Anterior cingulate cortex (tissue), 58 donors: Measurements from ENCODE around the gene FMN1.
A peak's percentile ranks its signal among the peaks of the same experiment; 100 is the strongest.

Source experiments
- DNase-seq, 58 donors: peaks; one replicate each; lab custom pipeline; 2025; lab: John Stamatoyannopoulos, UW

FMN1 gene

DNA sequence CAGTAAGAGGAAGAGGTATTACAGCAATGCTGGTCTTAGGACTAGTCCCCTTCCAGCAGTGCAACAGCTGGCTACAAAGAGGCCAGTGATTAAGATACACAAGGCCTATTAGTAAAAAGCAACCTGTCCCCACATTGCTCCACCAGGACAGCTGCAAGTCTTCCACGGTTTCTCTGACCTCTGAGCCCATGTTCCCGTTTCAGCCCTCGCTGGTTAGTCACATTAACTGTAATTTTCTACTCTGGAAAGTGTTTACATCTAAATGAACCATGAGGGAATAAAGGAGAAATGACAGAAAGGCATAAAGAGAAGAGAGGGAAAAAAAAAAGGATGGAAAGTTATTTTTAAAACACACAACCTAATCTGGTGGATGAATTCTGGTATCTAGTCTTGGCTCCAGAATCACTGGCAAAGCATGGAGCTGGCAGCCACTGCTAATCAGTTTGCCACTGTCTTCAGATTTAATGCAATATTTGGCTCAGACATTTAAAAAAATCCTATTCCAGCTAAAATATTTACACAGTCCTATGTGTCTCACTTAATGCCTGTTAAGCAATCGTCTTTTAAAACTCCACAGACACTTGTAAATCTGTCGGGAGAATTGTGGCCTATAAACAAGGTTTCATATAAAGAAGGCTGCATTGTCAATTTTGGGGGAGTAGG is 321.8 kb downstream of the FMN1 start:
- no peak for DNase-seq

DNA sequence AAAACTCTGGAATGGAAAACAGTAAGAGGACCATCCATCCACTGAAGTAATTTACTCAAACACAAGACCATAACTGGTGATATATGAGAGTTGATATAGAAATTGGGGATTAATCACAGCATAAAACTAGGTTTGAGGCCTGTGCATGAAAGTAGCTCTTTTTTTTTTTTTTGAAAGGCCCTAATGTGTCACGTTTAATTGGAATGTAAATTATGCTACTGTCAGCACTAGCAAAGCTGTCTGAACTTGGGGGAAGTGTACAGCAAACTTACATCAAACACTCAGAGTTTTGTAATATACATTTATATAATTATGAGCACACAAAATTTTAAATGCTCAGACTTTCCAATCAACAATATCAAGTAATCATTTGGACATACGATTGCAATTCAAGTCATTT is 322.6 kb downstream of the FMN1 start:
- no peak for DNase-seq

DNA sequence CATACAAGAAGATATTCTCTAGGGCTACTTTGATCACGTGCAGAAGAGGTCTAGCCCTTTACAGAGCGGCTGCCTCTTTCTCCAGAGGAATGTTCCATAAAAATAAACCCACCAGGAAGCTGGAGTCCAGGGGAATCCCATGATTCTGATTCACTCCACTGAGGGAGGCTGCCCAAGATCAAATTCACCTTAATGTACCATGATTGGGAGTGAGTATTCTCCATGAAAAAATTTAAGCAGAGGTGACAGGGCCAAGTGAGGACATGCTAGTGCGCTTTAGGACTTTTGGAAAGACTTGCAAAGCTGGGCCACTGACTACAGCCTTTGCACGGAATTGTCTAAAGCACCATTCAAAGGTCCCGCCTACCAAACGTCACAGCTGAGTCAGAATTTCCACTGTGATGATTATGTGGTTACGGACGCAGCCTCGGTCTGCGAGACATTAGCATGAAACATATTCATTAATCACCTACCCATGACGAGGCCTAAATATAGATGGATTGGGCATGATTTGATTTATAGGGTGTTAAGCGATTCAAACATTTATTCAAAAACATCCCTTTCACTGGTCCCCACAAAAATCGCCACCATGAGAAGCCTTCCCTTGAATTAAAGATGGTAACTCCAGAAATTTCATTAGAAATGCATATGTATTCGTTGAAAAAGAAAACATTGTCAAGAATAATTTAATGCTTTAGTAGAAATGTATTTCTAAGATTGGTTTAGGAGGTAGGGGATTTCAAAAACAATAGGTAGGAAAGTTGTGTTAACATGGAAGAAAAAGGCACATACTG is 324.1 kb downstream of the FMN1 start:
- DNase-seq: no peak

- no peak for DNase-seq
Measured at GRCh38 chr15:32869776-32870175, 324.7 kb downstream of the FMN1 start.

- no peak for DNase-seq
Measured at GRCh38 chr15:32867313-32867626, 327.2 kb downstream of the FMN1 start.

GRCh38 chr15:32866454-32867312 is 327.8 kb downstream of the FMN1 start:
- DNase-seq: peak in 1 of 58 donors; percentile 24

GRCh38 chr15:32864841-32865240 is 329.7 kb downstream of the FMN1 start:
- no peak for DNase-seq

- no peak for DNase-seq
Measured at GRCh38 chr15:32864051-32864450, 330.5 kb downstream of the FMN1 start.

DNA sequence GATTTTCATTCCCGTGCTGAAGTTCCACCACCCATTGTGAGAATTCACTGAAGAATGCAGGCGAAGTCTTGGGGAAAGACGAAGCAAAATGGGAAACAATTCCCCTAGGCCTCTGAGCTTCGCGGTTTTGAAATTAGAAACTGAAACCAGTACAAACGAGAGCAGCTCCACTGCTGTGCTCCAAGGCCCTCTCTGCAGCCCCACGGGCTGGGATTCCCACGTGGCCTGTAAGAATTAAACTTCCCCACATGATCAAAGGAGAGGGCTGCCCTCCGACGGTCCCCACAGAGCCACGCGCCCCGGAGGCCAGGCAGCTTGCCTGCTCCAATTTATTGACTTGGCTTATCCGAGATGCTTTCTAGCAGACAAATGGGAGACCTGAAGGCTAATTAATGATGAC is 332.8 kb downstream of the FMN1 start:
- DNase-seq: peak in 44 of 58 donors; percentile 3 to 59 (median 24)

DNA sequence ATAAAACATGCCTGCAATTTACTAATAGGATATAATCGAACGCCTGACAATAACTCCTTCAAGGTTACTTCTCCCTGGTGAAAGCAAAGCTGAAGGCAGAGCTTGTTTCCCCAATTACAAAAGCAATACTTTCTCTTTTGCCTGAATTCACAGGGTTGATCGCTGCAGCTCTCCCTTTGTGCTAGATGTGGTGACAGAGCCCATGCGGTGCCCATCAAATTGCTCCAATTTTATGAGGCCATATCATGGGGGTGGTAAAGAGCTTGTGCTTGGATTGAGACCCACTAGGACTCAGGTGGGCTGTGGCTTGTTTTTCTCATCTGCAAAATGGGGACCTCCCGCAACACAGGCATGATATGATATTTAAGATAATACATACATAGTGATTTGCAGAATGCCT is 333.3 kb downstream of the FMN1 start:
- DNase-seq: no peak

- no peak for DNase-seq
Measured at GRCh38 chr15:32859996-32860395, 334.5 kb downstream of the FMN1 start.

DNA sequence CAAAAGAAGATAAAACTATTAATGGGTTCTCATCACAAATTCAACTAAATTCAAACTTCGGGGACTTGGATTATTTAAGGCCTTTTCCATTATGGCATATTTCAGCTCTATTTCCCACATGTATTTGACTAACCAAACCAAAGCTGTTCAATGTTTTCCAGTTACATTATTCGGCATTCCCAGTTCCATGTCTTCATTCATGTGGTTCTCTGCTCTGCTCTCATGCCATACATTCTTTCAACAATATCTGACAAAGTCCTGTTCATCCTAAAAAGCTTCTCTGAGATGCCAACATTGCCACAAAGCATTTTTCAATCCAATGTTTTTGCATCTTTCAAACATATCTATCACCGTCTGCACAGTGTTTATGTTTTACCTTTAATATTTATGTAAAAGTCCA is 335.3 kb downstream of the FMN1 start:
- no peak for DNase-seq

GRCh38 chr15:32857732-32858131 is 336.8 kb downstream of the FMN1 start:
- DNase-seq: no peak

- DNase-seq: no peak
Measured at GRCh38 chr15:32856753-32857152, 337.8 kb downstream of the FMN1 start.

GRCh38 chr15:32855942-32856341 is 338.6 kb downstream of the FMN1 start:
- DNase-seq: no peak

DNA sequence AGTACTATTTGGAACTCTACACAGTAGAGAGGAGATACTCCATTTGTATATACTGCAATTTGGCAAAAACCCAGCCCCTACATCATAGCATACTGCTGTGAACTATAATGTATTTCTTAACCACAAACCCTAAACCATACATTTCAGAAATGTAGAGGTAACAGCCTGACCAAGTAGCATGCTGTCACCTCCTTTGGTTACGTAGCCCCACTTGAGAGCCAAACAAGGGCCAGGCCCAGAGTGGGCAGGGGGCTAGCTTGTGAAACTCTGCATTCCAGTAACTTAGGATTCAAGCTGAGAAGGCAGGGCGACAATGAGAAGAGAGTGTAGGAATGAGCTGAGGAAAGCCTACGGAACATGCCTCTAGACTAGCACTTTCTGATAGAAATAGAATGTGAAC is 340.9 kb downstream of the FMN1 start:
- DNase-seq: no peak

DNA sequence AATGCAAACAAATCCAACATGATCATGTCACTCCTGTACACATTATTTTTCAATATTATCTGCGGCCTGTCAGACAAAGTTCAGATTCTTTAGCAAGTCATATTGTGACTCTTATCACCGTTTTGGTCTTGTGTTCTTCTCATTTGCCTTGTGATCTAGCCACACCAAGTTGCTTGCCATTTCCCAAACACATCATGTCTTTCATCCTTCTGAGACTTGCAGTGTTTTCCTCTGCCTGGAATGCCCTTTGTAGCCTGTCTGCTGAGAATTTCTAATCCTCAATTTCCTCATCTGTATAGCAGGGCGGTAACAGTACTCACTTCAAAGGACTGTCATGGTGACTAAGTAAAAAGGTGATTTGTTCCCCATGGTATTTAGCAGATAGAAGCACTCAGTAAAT is 341.7 kb downstream of the FMN1 start:
- DNase-seq: no peak

GRCh38 chr15:32852017-32852416 is 342.5 kb downstream of the FMN1 start:
- no peak for DNase-seq

DNA sequence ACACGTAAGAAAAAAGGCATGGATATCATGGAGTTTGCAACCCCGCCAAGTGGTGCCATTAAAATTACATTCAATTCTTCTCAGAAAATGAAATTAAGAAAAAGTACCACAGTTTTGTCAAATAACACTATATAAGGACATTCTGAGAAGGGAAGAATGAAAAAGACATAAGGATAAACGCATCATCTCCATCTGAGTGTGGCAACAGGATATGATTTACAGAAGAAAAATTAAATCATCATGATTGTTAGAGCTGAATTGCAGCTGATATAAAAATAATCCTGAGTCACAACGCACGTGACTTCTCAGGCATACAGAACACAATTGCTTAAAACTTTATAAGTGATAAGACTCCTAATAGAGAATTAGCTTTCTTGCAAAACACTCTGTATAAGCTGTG is 342.9 kb downstream of the FMN1 start:
- DNase-seq: no peak

GRCh38 chr15:32849769-32850668 is 344.5 kb downstream of the FMN1 start:
- no peak for DNase-seq
